ENCODE results near the gene KIF26A.

Gene KIF26A

GRCh38 chr14:104099096-104100041 lies 39.0 kb upstream of the KIF26A start:
- Histone ChIP-seq H3K9me3 (ENCODE audit: insufficient read depth, low read length) (no peaks in the 10 kb centered on the region), H3K4me2 (ENCODE audit: low read length) (no peak overlapping the region), H2AFZ (ENCODE audit: low read depth, low read length) (no peak overlapping the region), H4K20me1 (ENCODE audit: insufficient read depth, low read length) (no peaks in the 10 kb centered on the region), H3K27me3 (ENCODE audit: low read depth, low read length) (no peaks in the 10 kb centered on the region), H3K79me2 (ENCODE audit: low read length) (no peaks in the 10 kb centered on the region), H3K36me3 (replicated peaks; ENCODE audit: low read depth, low read length) (no peaks in the 10 kb centered on the region), H3K4me1 (ENCODE audit: low read length) (peaks cover 2% of the 10 kb centered on the region; the same call in 1 of the 2 replicates), H3K27ac (ENCODE audit: low read length) (no peak overlapping the region), H3K9ac (ENCODE audit: low read length) (no peak overlapping the region), H3K4me3 (ENCODE audit: low read length) (no peak overlapping the region)
- TF ChIP-seq, protein P1, sequence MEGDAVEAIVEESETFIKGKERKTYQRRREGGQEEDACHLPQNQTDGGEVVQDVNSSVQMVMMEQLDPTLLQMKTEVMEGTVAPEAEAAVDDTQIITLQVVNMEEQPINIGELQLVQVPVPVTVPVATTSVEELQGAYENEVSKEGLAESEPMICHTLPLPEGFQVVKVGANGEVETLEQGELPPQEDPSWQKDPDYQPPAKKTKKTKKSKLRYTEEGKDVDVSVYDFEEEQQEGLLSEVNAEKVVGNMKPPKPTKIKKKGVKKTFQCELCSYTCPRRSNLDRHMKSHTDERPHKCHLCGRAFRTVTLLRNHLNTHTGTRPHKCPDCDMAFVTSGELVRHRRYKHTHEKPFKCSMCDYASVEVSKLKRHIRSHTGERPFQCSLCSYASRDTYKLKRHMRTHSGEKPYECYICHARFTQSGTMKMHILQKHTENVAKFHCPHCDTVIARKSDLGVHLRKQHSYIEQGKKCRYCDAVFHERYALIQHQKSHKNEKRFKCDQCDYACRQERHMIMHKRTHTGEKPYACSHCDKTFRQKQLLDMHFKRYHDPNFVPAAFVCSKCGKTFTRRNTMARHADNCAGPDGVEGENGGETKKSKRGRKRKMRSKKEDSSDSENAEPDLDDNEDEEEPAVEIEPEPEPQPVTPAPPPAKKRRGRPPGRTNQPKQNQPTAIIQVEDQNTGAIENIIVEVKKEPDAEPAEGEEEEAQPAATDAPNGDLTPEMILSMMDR (IDR thresholded peaks at IDR 0.05; ENCODE audit: low read depth, low read length), result no peak
- TF ChIP-seq EZH2phosphoT487 (IDR thresholded peaks at IDR 0.05; ENCODE audit: low read depth), result no peak

- no peaks in the 10 kb centered on the region for H3K79me2 ChIP-seq (ENCODE audit: low read length)
- H3K27ac ChIP-seq (ENCODE audit: low read length), result no peak overlapping the region
- H3K4me2 ChIP-seq (ENCODE audit: low read length), result no peak overlapping the region
- no peaks in the 10 kb centered on the region for H3K36me3 ChIP-seq (replicated peaks; ENCODE audit: low read depth, low read length)
- no peak overlapping the region for H3K4me3 ChIP-seq (ENCODE audit: low read length)
- H3K9me3 ChIP-seq (ENCODE audit: insufficient read depth, low read length), result no peaks in the 10 kb centered on the region
- no peak for TF ChIP-seq EZH2phosphoT487 (IDR thresholded peaks at IDR 0.05; ENCODE audit: low read depth)
- TF ChIP-seq, protein P1 (IDR thresholded peaks at IDR 0.05; ENCODE audit: low read depth, low read length), result no peak
- H3K27me3 ChIP-seq (ENCODE audit: low read depth, low read length), result no peaks in the 10 kb centered on the region
- no peaks in the 10 kb centered on the region for H3K4me1 ChIP-seq (ENCODE audit: low read length)
- H4K20me1 ChIP-seq (ENCODE audit: insufficient read depth, low read length), result no peaks in the 10 kb centered on the region
- no peak overlapping the region for H2AFZ ChIP-seq (ENCODE audit: low read depth, low read length)
- H3K9ac ChIP-seq (ENCODE audit: low read length), result no peak overlapping the region
Observed at GRCh38 chr14:104100171-104101085, 38.0 kb upstream of the KIF26A start.

- H3K36me3 ChIP-seq (replicated peaks; ENCODE audit: low read depth, low read length), result no peaks in the 10 kb centered on the region
- no peak overlapping the region for H3K4me2 ChIP-seq (ENCODE audit: low read length)
- no peak overlapping the region for H3K27ac ChIP-seq (ENCODE audit: low read length)
- no peaks in the 10 kb centered on the region for H3K27me3 ChIP-seq (ENCODE audit: low read depth, low read length)
- H3K79me2 ChIP-seq (ENCODE audit: low read length), result no peaks in the 10 kb centered on the region
- no peaks in the 10 kb centered on the region for H3K9me3 ChIP-seq (ENCODE audit: insufficient read depth, low read length)
- H2AFZ ChIP-seq (ENCODE audit: low read depth, low read length), result no peak overlapping the region
- TF ChIP-seq, protein P1 (IDR thresholded peaks at IDR 0.05; ENCODE audit: low read depth, low read length), result no peak
- TF ChIP-seq EZH2phosphoT487 (IDR thresholded peaks at IDR 0.05; ENCODE audit: low read depth), result no peak
- H3K9ac ChIP-seq (ENCODE audit: low read length), result no peak overlapping the region
- no peak overlapping the region for H3K4me3 ChIP-seq (ENCODE audit: low read length)
- H3K4me1 ChIP-seq (ENCODE audit: low read length), result no peaks in the 10 kb centered on the region
- H4K20me1 ChIP-seq (ENCODE audit: insufficient read depth, low read length), result no peaks in the 10 kb centered on the region
Observed at GRCh38 chr14:104101086-104101621, 37.2 kb upstream of the KIF26A start.

Data from OCI-LY3 (cell line).